H9 (cell line): ENCODE data around the gene PARD3. TPM values are rescaled to one million over a fixed set of nuclear protein-coding genes. Genes with fewer than 3 reads are reported as not detected.

Experiments used
- DNase-seq: peaks from one replicate; pipeline ENCODE4 v3.0.0-alpha.2; 2017
- H2AFZ ChIP-seq: one replicate; pipeline ENCODE4 v1.6.1; 2013; ENCODE audit warnings: mild to moderate bottlenecking, low read length, control low read depth, moderate library complexity
- H2AK5ac ChIP-seq: 2 replicates; pipeline ENCODE4 v1.6.1; 2013; ENCODE audit warnings: low read length, control low read depth, mixed read lengths; ENCODE audit not compliant: insufficient read length
- H2BK120ac ChIP-seq: one replicate; pipeline ENCODE4 v1.6.1; 2013; ENCODE audit warnings: low read depth, mild to moderate bottlenecking, low read length, control low read depth, inconsistent platforms; ENCODE audit not compliant: poor library complexity, severe bottlenecking
- H2BK12ac ChIP-seq: 2 replicates; pipeline ENCODE4 v1.6.1; 2013; ENCODE audit warnings: low read length, control low read depth, mixed read lengths, low read depth; ENCODE audit not compliant: insufficient read length
- H2BK15ac ChIP-seq: 2 replicates; pipeline ENCODE4 v1.6.1; 2013; ENCODE audit warnings: low read depth, low read length, control low read depth
- H2BK20ac ChIP-seq: one replicate; pipeline ENCODE4 v1.6.1; 2013; ENCODE audit warnings: low read depth, mild to moderate bottlenecking, low read length, control low read depth, inconsistent platforms; ENCODE audit not compliant: poor library complexity, severe bottlenecking
- H2BK5ac ChIP-seq: 2 replicates; pipeline ENCODE4 v1.6.1; 2013; ENCODE audit warnings: low read length, control low read depth, mixed read lengths; ENCODE audit not compliant: insufficient read length
- H3K14ac ChIP-seq: 2 replicates; pipeline ENCODE4 v1.6.1; 2013; ENCODE audit warnings: low read length, control low read depth; ENCODE audit not compliant: insufficient read depth
- H3K18ac ChIP-seq: 2 replicates; pipeline ENCODE4 v1.6.1; 2013; ENCODE audit warnings: low read depth, mild to moderate bottlenecking, mixed read lengths, low read length, control low read depth; ENCODE audit not compliant: insufficient read length
- H3K23ac ChIP-seq: 2 replicates; pipeline ENCODE4 v1.6.1; 2013; ENCODE audit warnings: low read length, control low read depth, mixed read lengths, low read depth; ENCODE audit not compliant: insufficient read length
- H3K23me2 ChIP-seq: 2 replicates; pipeline ENCODE4 v1.6.1; 2013; ENCODE audit warnings: low read depth, mild to moderate bottlenecking, mixed read lengths, low read length, control low read depth; ENCODE audit not compliant: insufficient read length, poor library complexity, severe bottlenecking
- H3K27ac ChIP-seq: 2 replicates; pipeline ENCODE4 v1.5.1; 2013; ENCODE audit warnings: low read length, control low read depth, mixed read lengths, low read depth; ENCODE audit not compliant: insufficient read length
- H3K27me3 ChIP-seq: 2 replicates; pipeline ENCODE4 v1.6.1; 2013; ENCODE audit warnings: low read length, control low read depth, inconsistent platforms; ENCODE audit not compliant: insufficient read depth
- H3K4ac ChIP-seq: 2 replicates; pipeline ENCODE4 v1.6.1; 2013; ENCODE audit warnings: low read depth, mild to moderate bottlenecking, control low read depth, inconsistent platforms, low read length, moderate library complexity
- H3K4me1 ChIP-seq: 2 replicates; pipeline ENCODE4 v1.6.1; 2013; ENCODE audit warnings: low read length, control low read depth, inconsistent platforms; ENCODE audit not compliant: insufficient read depth
- H3K4me2 ChIP-seq: 2 replicates; pipeline ENCODE4 v1.6.1; 2013; ENCODE audit warnings: low read length, control low read depth, mixed read lengths; ENCODE audit not compliant: insufficient read length, insufficient read depth
- H3K56ac ChIP-seq: 2 replicates; pipeline ENCODE4 v1.6.1; 2013; ENCODE audit warnings: low read depth, mild to moderate bottlenecking, mixed read lengths, low read length, control low read depth; ENCODE audit not compliant: insufficient read length
- H3K79me1 ChIP-seq: 2 replicates; pipeline ENCODE4 v1.6.1; 2013; ENCODE audit warnings: low read depth, mild to moderate bottlenecking, moderate library complexity, low read length, control low read depth, inconsistent platforms; ENCODE audit not compliant: insufficient read depth, poor library complexity, severe bottlenecking
- H3K79me2 ChIP-seq: 2 replicates; pipeline ENCODE4 v1.6.1; 2013; ENCODE audit warnings: low read length, control low read depth, inconsistent platforms; ENCODE audit not compliant: insufficient read depth
- H3K9ac ChIP-seq: 2 replicates; pipeline ENCODE4 v1.6.1; 2013; ENCODE audit warnings: low read length, control low read depth, mixed read lengths; ENCODE audit not compliant: insufficient read length; ENCODE audit errors: extremely low read depth
- H3K9me3 ChIP-seq: one replicate; pipeline ENCODE4 v1.6.1; 2013; ENCODE audit warnings: low read depth, low read length, inconsistent platforms; ENCODE audit not compliant: control insufficient read depth
- H3T11ph ChIP-seq: one replicate; pipeline ENCODE4 v1.6.1; 2013; ENCODE audit warnings: mild to moderate bottlenecking, low read length, control low read depth, inconsistent platforms
- H4K20me1 ChIP-seq: one replicate; pipeline ENCODE4 v1.6.1; 2013; ENCODE audit not compliant: control insufficient read depth, insufficient read length, insufficient read depth
- H4K5ac ChIP-seq: 2 replicates; pipeline ENCODE4 v1.6.1; 2013; ENCODE audit warnings: low read depth, mild to moderate bottlenecking, mixed read lengths, low read length, control low read depth; ENCODE audit not compliant: insufficient read length
- H4K8ac ChIP-seq: replicated peaks from 2 replicates; pipeline ENCODE4 v1.6.1; 2013; ENCODE audit warnings: low read length, control low read depth, mixed read lengths, low read depth; ENCODE audit not compliant: insufficient read length
- H4K91ac ChIP-seq: 2 replicates; pipeline ENCODE4 v1.6.1; 2013; ENCODE audit warnings: low read depth, mild to moderate bottlenecking, moderate library complexity, mixed read lengths, low read length, control low read depth; ENCODE audit not compliant: insufficient read length
- H3K27ac Mint-ChIP-seq, 3 experiments: 2 replicates in 2 of 3; 3 replicates in 1 of 3; pipeline ENCODE4 v1.8.0; 2020 to 2021; ENCODE audit warnings: mixed read lengths in 3 of 3, mild to moderate bottlenecking in 1 of 3, moderate library complexity in 1 of 3
- H3K27me3 Mint-ChIP-seq: 2 replicates; pipeline ENCODE4 v1.8.0; 2021; ENCODE audit warnings: low read depth, mild to moderate bottlenecking, moderate library complexity, mixed read lengths
- H3K36me3 Mint-ChIP-seq, 3 experiments: 2 replicates in 2 of 3; 3 replicates in 1 of 3; pipeline ENCODE4 v1.8.0; 2020 to 2021; ENCODE audit warnings: low read depth in 3 of 3, mixed read lengths in 3 of 3; ENCODE audit not compliant: insufficient read depth in 1 of 3
- H3K4me1 Mint-ChIP-seq, 2 experiments: 2 replicates each; pipeline ENCODE4 v1.8.0; 2020; ENCODE audit warnings: mixed read lengths in 2 of 2
- H3K4me3 Mint-ChIP-seq, 2 experiments: 2 replicates in 1 of 2; 3 replicates in 1 of 2; pipeline ENCODE4 v1.8.0; 2020 to 2021; ENCODE audit warnings: mild to moderate bottlenecking in 2 of 2, mixed read lengths in 2 of 2, moderate library complexity in 1 of 2
- H3K9me3 Mint-ChIP-seq, 2 experiments: 2 replicates in 1 of 2; 3 replicates in 1 of 2; pipeline ENCODE4 v1.8.0; 2020; ENCODE audit warnings: mild to moderate bottlenecking in 2 of 2, mixed read lengths in 2 of 2, moderate library complexity in 1 of 2
- WGBS: extraction: QIAGEN DNeasy Blood & Tissue Kit; methylation state at CpG from one replicate; pipeline ENCODE4 v1.1.7; 2013; ENCODE audit warnings: missing lambda C conversion rate, low lambda C conversion rate, mixed read lengths; ENCODE audit not compliant: insufficient read length; ENCODE audit errors: extremely low coverage; 5-methylcytosine and 5-hydroxymethylcytosine counted together
- total RNA-seq: library from RNA; stranded (reverse); gene quantifications from 2 replicates; pipeline ENCODE4 v1.2.1, GENCODE V29; 2021
- TF ChIP-seq, protein P1 (sequence below): fragments of 200-600 bp; sonication (generic); conservative IDR thresholded peaks from 3 replicates; pipeline ENCODE4 v1.8.0; 2021; ENCODE audit warnings: antibody characterized with exemption, mild to moderate bottlenecking

PARD3 gene
- total RNA-seq, 1 experiment from 2014 or later: 44.7 TPM

DNA sequence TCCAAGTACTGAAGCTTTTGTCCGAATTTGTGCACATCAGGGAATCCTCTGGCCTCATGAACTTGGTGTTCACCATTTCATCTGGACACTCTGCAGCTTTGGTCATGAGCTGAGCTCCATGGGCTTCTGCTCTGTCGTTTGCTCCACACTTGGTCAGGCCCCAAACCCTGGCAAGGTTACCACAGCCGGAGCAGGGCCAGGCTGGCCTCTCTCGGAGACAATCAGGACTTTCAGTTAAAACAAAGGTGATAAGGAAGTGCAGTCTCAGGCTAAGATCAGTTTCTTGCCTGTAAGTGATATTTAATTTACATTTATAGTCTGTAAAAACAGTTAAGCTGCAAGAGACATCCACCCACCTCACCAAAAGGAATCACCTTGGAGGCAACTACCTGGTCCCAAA lies 558.9 kb downstream of the PARD3 start:
- Histone ChIP-seq H3K79me2 (no peaks in the 10 kb centered on the region), H4K20me1 (no peaks in the 10 kb centered on the region), H3T11ph (no peak overlapping the region), H4K91ac (no peak overlapping the region), H3K4me1 (peaks cover 5% of the 10 kb centered on the region; the same call in 1 of the 2 replicates), H3K9me3 (no peaks in the 10 kb centered on the region), H2BK120ac (no peak overlapping the region), H3K56ac (no peak overlapping the region), H2BK12ac (no peak overlapping the region), H3K14ac (no peak overlapping the region), H2AK5ac (no peak overlapping the region), H3K23me2 (no peaks in the 10 kb centered on the region), H3K18ac (no peak overlapping the region), H3K4ac (no peak overlapping the region), H3K27me3 (no peaks in the 10 kb centered on the region), H3K27ac (no peak overlapping the region), H3K4me2 (no peak overlapping the region), H2AFZ (no peak overlapping the region), H4K8ac (no peak overlapping the region), H3K79me1 (no peaks in the 10 kb centered on the region), H2BK15ac (no peak overlapping the region), H4K5ac (no peak overlapping the region), H3K9ac (no peak overlapping the region), H2BK5ac (no peak overlapping the region), H2BK20ac (no peak overlapping the region), H3K23ac (no peak overlapping the region)
- H3K4me3 Mint-ChIP-seq: no peak overlapping the region
- peak overlapping the region in 2 of 3 experiments; percentile 62 to 81; a peak in 1 of 7 replicates for H3K27ac Mint-ChIP-seq
- H3K36me3 Mint-ChIP-seq: peaks cover 2 to 6% (median 5%) of the 10 kb centered on the region in 3 experiments; a peak in 6 of 7 replicates
- peaks cover 2 to 3% of the 10 kb centered on the region in 2 experiments; a peak in 2 of 5 replicates for H3K9me3 Mint-ChIP-seq
- WGBS: no CpG with 5 or more reads among the region's 4 CpGs
- H3K4me1 Mint-ChIP-seq: peaks cover 17 to 22% of the 10 kb centered on the region in 2 experiments
- no peak for DNase-seq
- no peaks in the 10 kb centered on the region for H3K27me3 Mint-ChIP-seq
- TF ChIP-seq, protein P1, sequence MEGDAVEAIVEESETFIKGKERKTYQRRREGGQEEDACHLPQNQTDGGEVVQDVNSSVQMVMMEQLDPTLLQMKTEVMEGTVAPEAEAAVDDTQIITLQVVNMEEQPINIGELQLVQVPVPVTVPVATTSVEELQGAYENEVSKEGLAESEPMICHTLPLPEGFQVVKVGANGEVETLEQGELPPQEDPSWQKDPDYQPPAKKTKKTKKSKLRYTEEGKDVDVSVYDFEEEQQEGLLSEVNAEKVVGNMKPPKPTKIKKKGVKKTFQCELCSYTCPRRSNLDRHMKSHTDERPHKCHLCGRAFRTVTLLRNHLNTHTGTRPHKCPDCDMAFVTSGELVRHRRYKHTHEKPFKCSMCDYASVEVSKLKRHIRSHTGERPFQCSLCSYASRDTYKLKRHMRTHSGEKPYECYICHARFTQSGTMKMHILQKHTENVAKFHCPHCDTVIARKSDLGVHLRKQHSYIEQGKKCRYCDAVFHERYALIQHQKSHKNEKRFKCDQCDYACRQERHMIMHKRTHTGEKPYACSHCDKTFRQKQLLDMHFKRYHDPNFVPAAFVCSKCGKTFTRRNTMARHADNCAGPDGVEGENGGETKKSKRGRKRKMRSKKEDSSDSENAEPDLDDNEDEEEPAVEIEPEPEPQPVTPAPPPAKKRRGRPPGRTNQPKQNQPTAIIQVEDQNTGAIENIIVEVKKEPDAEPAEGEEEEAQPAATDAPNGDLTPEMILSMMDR: no peak
